H9 (cell line): ENCODE data around the gene FMNL3. TPM values are rescaled to one million over a fixed set of nuclear protein-coding genes. Genes with fewer than 3 reads are reported as not detected.

ENCODE experiments used
- DNase-seq: peaks from one replicate; pipeline ENCODE4 v3.0.0-alpha.2; 2017
- H2AFZ ChIP-seq: one replicate; pipeline ENCODE4 v1.6.1; 2013; ENCODE audit warnings: mild to moderate bottlenecking, low read length, control low read depth, moderate library complexity
- H2AK5ac ChIP-seq: 2 replicates; pipeline ENCODE4 v1.6.1; 2013; ENCODE audit warnings: low read length, control low read depth, mixed read lengths; ENCODE audit not compliant: insufficient read length
- H2BK120ac ChIP-seq: one replicate; pipeline ENCODE4 v1.6.1; 2013; ENCODE audit warnings: low read depth, mild to moderate bottlenecking, low read length, control low read depth, inconsistent platforms; ENCODE audit not compliant: poor library complexity, severe bottlenecking
- H2BK12ac ChIP-seq: 2 replicates; pipeline ENCODE4 v1.6.1; 2013; ENCODE audit warnings: low read length, control low read depth, mixed read lengths, low read depth; ENCODE audit not compliant: insufficient read length
- H2BK15ac ChIP-seq: 2 replicates; pipeline ENCODE4 v1.6.1; 2013; ENCODE audit warnings: low read depth, low read length, control low read depth
- H2BK20ac ChIP-seq: one replicate; pipeline ENCODE4 v1.6.1; 2013; ENCODE audit warnings: low read depth, mild to moderate bottlenecking, low read length, control low read depth, inconsistent platforms; ENCODE audit not compliant: poor library complexity, severe bottlenecking
- H2BK5ac ChIP-seq: 2 replicates; pipeline ENCODE4 v1.6.1; 2013; ENCODE audit warnings: low read length, control low read depth, mixed read lengths; ENCODE audit not compliant: insufficient read length
- H3K14ac ChIP-seq: 2 replicates; pipeline ENCODE4 v1.6.1; 2013; ENCODE audit warnings: low read length, control low read depth; ENCODE audit not compliant: insufficient read depth
- H3K18ac ChIP-seq: 2 replicates; pipeline ENCODE4 v1.6.1; 2013; ENCODE audit warnings: low read depth, mild to moderate bottlenecking, mixed read lengths, low read length, control low read depth; ENCODE audit not compliant: insufficient read length
- H3K23ac ChIP-seq: 2 replicates; pipeline ENCODE4 v1.6.1; 2013; ENCODE audit warnings: low read length, control low read depth, mixed read lengths, low read depth; ENCODE audit not compliant: insufficient read length
- H3K23me2 ChIP-seq: 2 replicates; pipeline ENCODE4 v1.6.1; 2013; ENCODE audit warnings: low read depth, mild to moderate bottlenecking, mixed read lengths, low read length, control low read depth; ENCODE audit not compliant: insufficient read length, poor library complexity, severe bottlenecking
- H3K27ac ChIP-seq: 2 replicates; pipeline ENCODE4 v1.5.1; 2013; ENCODE audit warnings: low read length, control low read depth, mixed read lengths, low read depth; ENCODE audit not compliant: insufficient read length
- H3K27me3 ChIP-seq: 2 replicates; pipeline ENCODE4 v1.6.1; 2013; ENCODE audit warnings: low read length, control low read depth, inconsistent platforms; ENCODE audit not compliant: insufficient read depth
- H3K4ac ChIP-seq: 2 replicates; pipeline ENCODE4 v1.6.1; 2013; ENCODE audit warnings: low read depth, mild to moderate bottlenecking, control low read depth, inconsistent platforms, low read length, moderate library complexity
- H3K4me1 ChIP-seq: 2 replicates; pipeline ENCODE4 v1.6.1; 2013; ENCODE audit warnings: low read length, control low read depth, inconsistent platforms; ENCODE audit not compliant: insufficient read depth
- H3K4me2 ChIP-seq: 2 replicates; pipeline ENCODE4 v1.6.1; 2013; ENCODE audit warnings: low read length, control low read depth, mixed read lengths; ENCODE audit not compliant: insufficient read length, insufficient read depth
- H3K56ac ChIP-seq: 2 replicates; pipeline ENCODE4 v1.6.1; 2013; ENCODE audit warnings: low read depth, mild to moderate bottlenecking, mixed read lengths, low read length, control low read depth; ENCODE audit not compliant: insufficient read length
- H3K79me1 ChIP-seq: 2 replicates; pipeline ENCODE4 v1.6.1; 2013; ENCODE audit warnings: low read depth, mild to moderate bottlenecking, moderate library complexity, low read length, control low read depth, inconsistent platforms; ENCODE audit not compliant: insufficient read depth, poor library complexity, severe bottlenecking
- H3K79me2 ChIP-seq: 2 replicates; pipeline ENCODE4 v1.6.1; 2013; ENCODE audit warnings: low read length, control low read depth, inconsistent platforms; ENCODE audit not compliant: insufficient read depth
- H3K9ac ChIP-seq: 2 replicates; pipeline ENCODE4 v1.6.1; 2013; ENCODE audit warnings: low read length, control low read depth, mixed read lengths; ENCODE audit not compliant: insufficient read length; ENCODE audit errors: extremely low read depth
- H3K9me3 ChIP-seq: one replicate; pipeline ENCODE4 v1.6.1; 2013; ENCODE audit warnings: low read depth, low read length, inconsistent platforms; ENCODE audit not compliant: control insufficient read depth
- H3T11ph ChIP-seq: one replicate; pipeline ENCODE4 v1.6.1; 2013; ENCODE audit warnings: mild to moderate bottlenecking, low read length, control low read depth, inconsistent platforms
- H4K20me1 ChIP-seq: one replicate; pipeline ENCODE4 v1.6.1; 2013; ENCODE audit not compliant: control insufficient read depth, insufficient read length, insufficient read depth
- H4K5ac ChIP-seq: 2 replicates; pipeline ENCODE4 v1.6.1; 2013; ENCODE audit warnings: low read depth, mild to moderate bottlenecking, mixed read lengths, low read length, control low read depth; ENCODE audit not compliant: insufficient read length
- H4K8ac ChIP-seq: replicated peaks from 2 replicates; pipeline ENCODE4 v1.6.1; 2013; ENCODE audit warnings: low read length, control low read depth, mixed read lengths, low read depth; ENCODE audit not compliant: insufficient read length
- H4K91ac ChIP-seq: 2 replicates; pipeline ENCODE4 v1.6.1; 2013; ENCODE audit warnings: low read depth, mild to moderate bottlenecking, moderate library complexity, mixed read lengths, low read length, control low read depth; ENCODE audit not compliant: insufficient read length
- H3K27ac Mint-ChIP-seq, 3 experiments: 2 replicates in 2 of 3; 3 replicates in 1 of 3; pipeline ENCODE4 v1.8.0; 2020 to 2021; ENCODE audit warnings: mixed read lengths in 3 of 3, mild to moderate bottlenecking in 1 of 3, moderate library complexity in 1 of 3
- H3K27me3 Mint-ChIP-seq: 2 replicates; pipeline ENCODE4 v1.8.0; 2021; ENCODE audit warnings: low read depth, mild to moderate bottlenecking, moderate library complexity, mixed read lengths
- H3K36me3 Mint-ChIP-seq, 3 experiments: 2 replicates in 2 of 3; 3 replicates in 1 of 3; pipeline ENCODE4 v1.8.0; 2020 to 2021; ENCODE audit warnings: low read depth in 3 of 3, mixed read lengths in 3 of 3; ENCODE audit not compliant: insufficient read depth in 1 of 3
- H3K4me1 Mint-ChIP-seq, 2 experiments: 2 replicates each; pipeline ENCODE4 v1.8.0; 2020; ENCODE audit warnings: mixed read lengths in 2 of 2
- H3K4me3 Mint-ChIP-seq, 2 experiments: 2 replicates in 1 of 2; 3 replicates in 1 of 2; pipeline ENCODE4 v1.8.0; 2020 to 2021; ENCODE audit warnings: mild to moderate bottlenecking in 2 of 2, mixed read lengths in 2 of 2, moderate library complexity in 1 of 2
- H3K9me3 Mint-ChIP-seq, 2 experiments: 2 replicates in 1 of 2; 3 replicates in 1 of 2; pipeline ENCODE4 v1.8.0; 2020; ENCODE audit warnings: mild to moderate bottlenecking in 2 of 2, mixed read lengths in 2 of 2, moderate library complexity in 1 of 2
- CTCF ChIP-seq: fragments of 200-600 bp; sonication (generic); conservative IDR thresholded peaks from 3 replicates; pipeline ENCODE4 v1.8.0; 2021; ENCODE audit warnings: antibody characterized with exemption, mild to moderate bottlenecking
- WGBS: extraction: QIAGEN DNeasy Blood & Tissue Kit; methylation state at CpG from one replicate; pipeline ENCODE4 v1.1.7; 2013; ENCODE audit warnings: missing lambda C conversion rate, low lambda C conversion rate, mixed read lengths; ENCODE audit not compliant: insufficient read length; ENCODE audit errors: extremely low coverage; 5-methylcytosine and 5-hydroxymethylcytosine counted together
- total RNA-seq: library from RNA; stranded (reverse); gene quantifications from 2 replicates; pipeline ENCODE4 v1.2.1, GENCODE V29; 2021

Gene FMNL3
- total RNA-seq, 1 experiment from 2014 or later: 22.8 TPM

GRCh38 chr12:49750996-49751393 lies 43.8 kb upstream of the FMNL3 start:
- Mint-ChIP-seq H3K9me3 (no peaks in the 10 kb centered on the region), H3K27ac (peak overlapping the region in 2 of 3 experiments; percentile 12 to 91; a peak in 3 of 7 replicates), H3K4me1 (peaks cover 28 to 29% of the 10 kb centered on the region in 2 experiments), H3K4me3 (no peak overlapping the region; a peak in 1 of 5 replicates), H3K36me3 (peaks cover 25 to 44% (median 43%) of the 10 kb centered on the region in 3 experiments; a peak in 6 of 7 replicates), H3K27me3 (no peaks in the 10 kb centered on the region)
- no peaks in the 10 kb centered on the region for H3K79me1 ChIP-seq
- H2BK20ac ChIP-seq: no peak overlapping the region
- no peak overlapping the region for H4K91ac ChIP-seq
- no peak overlapping the region for H3K56ac ChIP-seq
- H4K5ac ChIP-seq: no peak overlapping the region
- H2BK5ac ChIP-seq: no peak overlapping the region
- H3K18ac ChIP-seq: no peak overlapping the region
- H3K27ac ChIP-seq: no peak overlapping the region
- H2AK5ac ChIP-seq: no peak overlapping the region
- DNase-seq: no peak
- TF ChIP-seq CTCF: no peak
- no peaks in the 10 kb centered on the region for H3K27me3 ChIP-seq
- H3K23ac ChIP-seq: no peak overlapping the region
- H4K8ac ChIP-seq: no peak overlapping the region
- no peak overlapping the region for H2AFZ ChIP-seq
- H3K4me1 ChIP-seq: no peaks in the 10 kb centered on the region; the same call in 1 of the 2 replicates
- no peaks in the 10 kb centered on the region for H3K9me3 ChIP-seq
- H3K14ac ChIP-seq: no peak overlapping the region
- H2BK12ac ChIP-seq: no peak overlapping the region
- no peak overlapping the region for H3T11ph ChIP-seq
- no CpG with 5 or more reads among the region's 1 CpG for WGBS
- H3K4me2 ChIP-seq: no peak overlapping the region
- no peak overlapping the region for H2BK15ac ChIP-seq
- H4K20me1 ChIP-seq: no peaks in the 10 kb centered on the region
- peaks cover 36% of the 10 kb centered on the region; the same call in 1 of the 2 replicates for H3K79me2 ChIP-seq
- H3K4ac ChIP-seq: no peak overlapping the region
- H2BK120ac ChIP-seq: no peak overlapping the region
- H3K23me2 ChIP-seq: no peaks in the 10 kb centered on the region
- no peak overlapping the region for H3K9ac ChIP-seq
